ENCODE results near the gene RGN.

DNA sequence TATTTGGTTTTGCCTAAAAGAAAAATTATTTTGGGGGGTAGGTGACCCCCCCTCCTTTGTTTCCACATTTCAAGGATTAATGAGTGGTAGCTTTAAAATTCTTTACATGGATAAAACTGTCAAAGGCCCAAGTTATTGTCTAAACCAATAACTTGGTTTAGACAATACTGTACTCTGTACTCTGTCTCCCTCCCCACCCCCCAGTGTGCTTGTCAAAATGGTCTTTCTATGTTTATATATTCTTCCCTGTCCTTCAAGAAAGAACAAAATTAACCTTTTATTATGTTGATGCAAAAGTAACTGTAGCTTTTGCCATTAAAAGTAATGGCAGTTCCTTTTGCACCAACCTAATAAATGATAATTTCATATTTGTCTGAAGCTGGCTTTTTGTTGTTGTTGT is 9.5 kb upstream of the RGN start:
- TF ChIP-seq EZH2 (IDR thresholded peaks at IDR 0.05; ENCODE audit: low read length, unreplicated experiment) (no peak), CTCF (conservative IDR thresholded peaks at IDR 0.05; ENCODE audit: low read depth, low read length) (no peak), EZH2phosphoT487 (IDR thresholded peaks at IDR 0.05; ENCODE audit: borderline replicate concordance, low read length) (no peak)

Measured in PC-3 (cell line).